A549 (cell line): ENCODE results near the gene FGF6. TPM values are rescaled to one million over a fixed set of nuclear protein-coding genes. Genes with fewer than 3 reads are reported as not detected.

Source experiments
- ATAC-seq, 2 experiments: fragments of 200-7000 bp in 1 of 2; fragments of >200 bp in 1 of 2; cut with Nextera tagmentation in 1 of 2; cut with Tn5 transposase in 1 of 2; 3 replicates each; pipeline versions ENCODE4 v1.8.0 to v1.9.1; 2018 to 2020; ENCODE audit warnings: mild to moderate bottlenecking in 1 of 2, moderate library complexity in 1 of 2
- CTCF ChIA-PET: fragments of 300-600 bp; sonication (Branson Sonifier 250); formaldehyde crosslinking; extraction: SDS; loops from one replicate; lab custom pipeline; 2021; ENCODE audit warnings: antibody characterized with exemption, inconsistent platforms; lab: Yijun Ruan, JAX
- POLR2A ChIA-PET: fragments of 350-600 bp; formaldehyde crosslinking; extraction: SDS; loops from one replicate; lab custom pipeline; 2021; ENCODE audit warnings: antibody characterized with exemption, inconsistent platforms; lab: Yijun Ruan, JAX
- DNase-seq, 2 experiments: peaks; one replicate each; pipeline versions ENCODE4 v3.0.0 to v3.0.0-alpha.2; 2011 to 2016; ENCODE audit warnings: low read depth in 1 of 2, low spot score in 1 of 2
- FAIRE-seq: peaks from 2 replicates; lab custom pipeline; 2011; peaks lifted over from hg19 to GRCh38; lab: Jason Lieb, UNC
- H3K27ac ChIP-seq, 2 experiments: fragments of >200 bp; sonication (Bioruptor Twin); formaldehyde crosslinking; 3 replicates each; pipeline ENCODE4 v1.5.1; 2016 to 2017
- H3K4me1 ChIP-seq: fragments of >200 bp; sonication (Bioruptor Twin); formaldehyde crosslinking; 3 replicates; pipeline ENCODE4 v1.6.1; 2016
- H3K4me2 ChIP-seq: fragments of >200 bp; sonication (Bioruptor Twin); formaldehyde crosslinking; 3 replicates; pipeline ENCODE4 v1.6.1; 2016
- H3K4me3 ChIP-seq: fragments of >200 bp; sonication (Bioruptor Twin); formaldehyde crosslinking; 3 replicates; pipeline ENCODE4 v1.5.1; 2016
- H3K9me3 ChIP-seq: fragments of >200 bp; sonication (Bioruptor Twin); formaldehyde crosslinking; 3 replicates; pipeline ENCODE4 v1.6.1; 2016
- ATOH8 ChIP-seq: fragments of 250-450 bp; sonication (Bioruptor Pico); IDR thresholded peaks from 2 replicates; pipeline ENCODE4 v1.5.0; 2020; ENCODE audit warnings: low read depth, mild to moderate bottlenecking, moderate library complexity
- CBX2 ChIP-seq: fragments of 200-600 bp; sonication (generic); IDR thresholded peaks from 2 replicates; pipeline ENCODE4 v1.6.1; 2016; ENCODE audit warnings: low read depth, mild to moderate bottlenecking, borderline replicate concordance
- CBX8 ChIP-seq: fragments of 200-600 bp; sonication (generic); IDR thresholded peaks from 2 replicates; pipeline ENCODE4 v1.6.1; 2016
- CHD4 ChIP-seq: fragments of 200-600 bp; sonication (generic); IDR thresholded peaks from 2 replicates; pipeline ENCODE4 v1.6.1; 2016; ENCODE audit warnings: antibody characterized with exemption, mild to moderate bottlenecking, borderline replicate concordance
- CTCF ChIP-seq: fragments of >200 bp; sonication (Bioruptor Twin); formaldehyde crosslinking; IDR thresholded peaks from 3 replicates; pipeline ENCODE4 v1.5.1; 2016
- EHMT2 ChIP-seq: fragments of 200-600 bp; sonication (generic); IDR thresholded peaks from 2 replicates; pipeline ENCODE4 v1.6.1; 2016; ENCODE audit warnings: antibody characterized with exemption, low read depth, mild to moderate bottlenecking, moderate library complexity
- ELK1 ChIP-seq: fragments of 150-350 bp; IDR thresholded peaks from 2 replicates; pipeline ENCODE4 v1.6.1; 2014; ENCODE audit warnings: low read depth, mild to moderate bottlenecking, low read length
- ESRRA ChIP-seq: fragments of 150-350 bp; IDR thresholded peaks from 2 replicates; pipeline ENCODE4 v1.6.1; 2014; ENCODE audit warnings: mild to moderate bottlenecking, low read length, borderline replicate concordance
- FOSL2 ChIP-seq, 2 experiments: fragments of 450-650 bp in 1 of 2; fragments of >200 bp in 1 of 2; sonication (Bioruptor Twin) in 1 of 2; formaldehyde crosslinking; IDR thresholded peaks; 2 replicates each; pipeline versions ENCODE4 v1.5.0 to v1.6.1; 2016 to 2020; ENCODE audit warnings: mild to moderate bottlenecking in 1 of 2, moderate library complexity in 1 of 2
- FOXS1 ChIP-seq: fragments of 250-450 bp; sonication (Bioruptor Pico); IDR thresholded peaks from 2 replicates; pipeline ENCODE4 v1.5.0; 2020; ENCODE audit warnings: mild to moderate bottlenecking, moderate library complexity
- HOXB13 ChIP-seq: fragments of 250-450 bp; sonication (Bioruptor Pico); IDR thresholded peaks from 2 replicates; pipeline ENCODE4 v1.5.0; 2020; ENCODE audit warnings: low read depth, mild to moderate bottlenecking, moderate library complexity
- JUNB ChIP-seq: fragments of >200 bp; sonication (Bioruptor Twin); formaldehyde crosslinking; IDR thresholded peaks from 2 replicates; pipeline ENCODE4 v1.6.1; 2016
- KDM1A ChIP-seq: fragments of 200-600 bp; sonication (generic); IDR thresholded peaks from 2 replicates; pipeline ENCODE4 v1.6.1; 2016; ENCODE audit warnings: low read depth, mild to moderate bottlenecking
- KDM5A ChIP-seq: fragments of 200-600 bp; sonication (generic); IDR thresholded peaks from 2 replicates; pipeline ENCODE4 v1.6.1; 2016; ENCODE audit warnings: antibody characterized with exemption, mild to moderate bottlenecking
- MAFK ChIP-seq: fragments of 450-650 bp; IDR thresholded peaks from 2 replicates; pipeline ENCODE4 v1.6.1; 2014; ENCODE audit not compliant: partially characterized antibody
- MAZ ChIP-seq: fragments of 150-350 bp; IDR thresholded peaks from 2 replicates; pipeline ENCODE4 v1.6.1; 2014; ENCODE audit warnings: antibody characterized with exemption, low read depth, low read length, borderline replicate concordance
- PHF8 ChIP-seq: fragments of 200-600 bp; sonication (generic); IDR thresholded peaks from 2 replicates; pipeline ENCODE4 v1.6.1; 2016; ENCODE audit warnings: low read depth, mild to moderate bottlenecking, antibody characterized with exemption, moderate library complexity, borderline replicate concordance
- RNF2 ChIP-seq: fragments of 200-600 bp; sonication (generic); IDR thresholded peaks from 2 replicates; pipeline ENCODE4 v1.6.1; 2016; ENCODE audit warnings: low read depth, mild to moderate bottlenecking, antibody characterized with exemption, moderate library complexity, borderline replicate concordance
- USF2 ChIP-seq: fragments of 450-650 bp; IDR thresholded peaks from 2 replicates; pipeline ENCODE4 v1.6.1; 2014; ENCODE audit warnings: antibody characterized with exemption
- ZNF302 ChIP-seq: fragments of 250-450 bp; sonication (Bioruptor Pico); IDR thresholded peaks from 2 replicates; pipeline ENCODE4 v1.9.0; 2021; ENCODE audit warnings: inconsistent platforms, mild to moderate bottlenecking, moderate library complexity
- WGBS: methylation state at CpG from one replicate; pipeline ENCODE4 v1.1.6; 2017; ENCODE audit errors: missing lambda C conversion rate; 5-methylcytosine and 5-hydroxymethylcytosine counted together
- polyA plus RNA-seq, 4 experiments: library from polyadenylated mRNA; depleted of rRNA in 3 of 4; stranded (reverse); fragments of >200 nt; fragmentation: RNase III in 1 of 4; extraction: RNeasy Plus Mini Kit Qiagen cat#74134 plus additional on column Dnase treatment in 1 of 4; gene quantifications; 2 replicates in 3 of 4; 3 replicates in 1 of 4; pipeline ENCODE4 v1.2.3, GENCODE V29; 2011 to 2017
- TF ChIP-seq, protein P1 (sequence below): fragments of 200-600 bp; sonication (generic); IDR thresholded peaks from 2 replicates; pipeline ENCODE4 v1.6.1; 2016; ENCODE audit warnings: antibody characterized with exemption, mild to moderate bottlenecking, moderate library complexity

FGF6 gene
- polyA plus RNA-seq, 2 of the 4 experiments (the other 2 are of a cell fraction), result not detected

DNA sequence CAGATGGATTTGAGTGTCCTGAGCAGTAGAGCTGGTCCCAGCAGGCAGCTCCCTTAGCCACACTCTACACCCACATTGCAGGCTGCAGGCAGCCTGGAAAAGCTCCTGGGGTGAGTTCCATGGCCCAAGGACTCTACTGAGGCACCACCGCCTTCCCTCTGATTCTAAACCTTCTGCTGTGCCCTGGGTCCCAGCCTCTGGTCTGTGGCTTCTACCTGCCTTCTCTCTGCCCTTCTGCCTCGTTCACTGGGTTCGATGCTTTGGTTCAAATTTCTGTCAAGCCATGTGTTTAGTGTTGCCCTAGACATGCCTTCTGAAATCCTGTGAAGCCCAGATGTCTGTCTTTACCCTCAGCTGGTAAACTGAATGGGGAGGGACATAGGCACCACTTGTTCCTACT, 1.5 kb upstream of the FGF6 start (continued):
- TF ChIP-seq, protein P1, sequence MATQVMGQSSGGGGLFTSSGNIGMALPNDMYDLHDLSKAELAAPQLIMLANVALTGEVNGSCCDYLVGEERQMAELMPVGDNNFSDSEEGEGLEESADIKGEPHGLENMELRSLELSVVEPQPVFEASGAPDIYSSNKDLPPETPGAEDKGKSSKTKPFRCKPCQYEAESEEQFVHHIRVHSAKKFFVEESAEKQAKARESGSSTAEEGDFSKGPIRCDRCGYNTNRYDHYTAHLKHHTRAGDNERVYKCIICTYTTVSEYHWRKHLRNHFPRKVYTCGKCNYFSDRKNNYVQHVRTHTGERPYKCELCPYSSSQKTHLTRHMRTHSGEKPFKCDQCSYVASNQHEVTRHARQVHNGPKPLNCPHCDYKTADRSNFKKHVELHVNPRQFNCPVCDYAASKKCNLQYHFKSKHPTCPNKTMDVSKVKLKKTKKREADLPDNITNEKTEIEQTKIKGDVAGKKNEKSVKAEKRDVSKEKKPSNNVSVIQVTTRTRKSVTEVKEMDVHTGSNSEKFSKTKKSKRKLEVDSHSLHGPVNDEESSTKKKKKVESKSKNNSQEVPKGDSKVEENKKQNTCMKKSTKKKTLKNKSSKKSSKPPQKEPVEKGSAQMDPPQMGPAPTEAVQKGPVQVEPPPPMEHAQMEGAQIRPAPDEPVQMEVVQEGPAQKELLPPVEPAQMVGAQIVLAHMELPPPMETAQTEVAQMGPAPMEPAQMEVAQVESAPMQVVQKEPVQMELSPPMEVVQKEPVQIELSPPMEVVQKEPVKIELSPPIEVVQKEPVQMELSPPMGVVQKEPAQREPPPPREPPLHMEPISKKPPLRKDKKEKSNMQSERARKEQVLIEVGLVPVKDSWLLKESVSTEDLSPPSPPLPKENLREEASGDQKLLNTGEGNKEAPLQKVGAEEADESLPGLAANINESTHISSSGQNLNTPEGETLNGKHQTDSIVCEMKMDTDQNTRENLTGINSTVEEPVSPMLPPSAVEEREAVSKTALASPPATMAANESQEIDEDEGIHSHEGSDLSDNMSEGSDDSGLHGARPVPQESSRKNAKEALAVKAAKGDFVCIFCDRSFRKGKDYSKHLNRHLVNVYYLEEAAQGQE, result no peak
- TF ChIP-seq RNF2 (no peak), KDM5A (no peak), EHMT2 (no peak), ELK1 (no peak), CBX2 (no peak)

DNA sequence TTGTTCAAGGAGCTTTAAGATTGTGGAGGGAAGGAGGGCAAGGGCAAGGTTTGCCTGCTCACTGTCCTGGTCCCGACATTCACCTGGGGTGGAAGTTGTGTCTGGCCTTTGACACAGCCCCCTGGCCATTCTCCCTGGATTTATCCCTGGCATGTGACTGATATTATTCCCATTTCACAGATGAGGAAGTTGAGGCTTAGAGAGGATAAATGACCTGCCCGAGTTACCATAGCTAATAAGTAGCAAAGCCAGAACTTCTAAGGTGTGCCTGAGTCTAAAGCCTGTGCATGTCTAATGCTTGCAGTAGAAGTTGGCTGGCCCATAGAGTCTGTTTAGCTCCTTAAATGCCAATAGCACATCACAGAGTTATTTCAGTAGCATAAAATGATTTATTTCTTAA, 720 bp upstream of the FGF6 start:
- no peak overlapping the region for H3K27ac ChIP-seq
- no peak for TF ChIP-seq HOXB13 (CRISPR knock-in tag)
- TF ChIP-seq MAZ, result no peak
- no peak for TF ChIP-seq CBX8
- TF ChIP-seq ESRRA, result no peak
- TF ChIP-seq PHF8, result no peak
- no peak for TF ChIP-seq RNF2
- no peak for TF ChIP-seq KDM5A
- TF ChIP-seq KDM1A, result no peak
- TF ChIP-seq FOXS1 (CRISPR knock-in tag), result no peak
- TF ChIP-seq USF2, result no peak
- TF ChIP-seq MAFK, result no peak
- TF ChIP-seq CTCF, result no peak
- no peak for TF ChIP-seq ZNF302 (CRISPR knock-in tag)
- TF ChIP-seq JUNB, result no peak
- no peak for TF ChIP-seq ATOH8 (CRISPR knock-in tag)
- TF ChIP-seq CHD4, result no peak
- no peak for TF ChIP-seq FOSL2 (IDR thresholded peaks at IDR 0.05)
- TF ChIP-seq FOSL2 (CRISPR knock-in tag; IDR thresholded peaks at IDR 0.05), result no peak
- TF ChIP-seq, protein P1, result no peak
- H3K9me3 ChIP-seq, result no peaks in the 10 kb centered on the region
- DNase-seq (no peak), FAIRE-seq (no peak), ATAC-seq (no peak)
- no peaks in the 10 kb centered on the region for H3K4me1 ChIP-seq
- 9% methylated on average over 2 of the region's 2 CpGs for WGBS
- no peak overlapping the region for H3K4me2 ChIP-seq
- ChIA-PET POLR2A (no interaction called here), CTCF (interaction anchor here (1.6 kb wide), 1 partner anchor 19 kb away, joined by 4 read pairs; no protein-coding TSS in a partner anchor)
- no peak overlapping the region for H3K4me3 ChIP-seq
